GM12892 (cell line): ENCODE measurements around the gene FAM171A2.

Experiments used
- POLR2A ChIP-seq: IDR thresholded peaks from 2 replicates; pipeline ENCODE4 v1.6.1; 2011; ENCODE audit warnings: low read depth, low read length, control low read depth
- POLR2AphosphoS5 ChIP-seq: IDR thresholded peaks from 2 replicates; pipeline ENCODE4 v1.6.1; 2011; ENCODE audit warnings: low read depth, low read length, control low read depth

DNA sequence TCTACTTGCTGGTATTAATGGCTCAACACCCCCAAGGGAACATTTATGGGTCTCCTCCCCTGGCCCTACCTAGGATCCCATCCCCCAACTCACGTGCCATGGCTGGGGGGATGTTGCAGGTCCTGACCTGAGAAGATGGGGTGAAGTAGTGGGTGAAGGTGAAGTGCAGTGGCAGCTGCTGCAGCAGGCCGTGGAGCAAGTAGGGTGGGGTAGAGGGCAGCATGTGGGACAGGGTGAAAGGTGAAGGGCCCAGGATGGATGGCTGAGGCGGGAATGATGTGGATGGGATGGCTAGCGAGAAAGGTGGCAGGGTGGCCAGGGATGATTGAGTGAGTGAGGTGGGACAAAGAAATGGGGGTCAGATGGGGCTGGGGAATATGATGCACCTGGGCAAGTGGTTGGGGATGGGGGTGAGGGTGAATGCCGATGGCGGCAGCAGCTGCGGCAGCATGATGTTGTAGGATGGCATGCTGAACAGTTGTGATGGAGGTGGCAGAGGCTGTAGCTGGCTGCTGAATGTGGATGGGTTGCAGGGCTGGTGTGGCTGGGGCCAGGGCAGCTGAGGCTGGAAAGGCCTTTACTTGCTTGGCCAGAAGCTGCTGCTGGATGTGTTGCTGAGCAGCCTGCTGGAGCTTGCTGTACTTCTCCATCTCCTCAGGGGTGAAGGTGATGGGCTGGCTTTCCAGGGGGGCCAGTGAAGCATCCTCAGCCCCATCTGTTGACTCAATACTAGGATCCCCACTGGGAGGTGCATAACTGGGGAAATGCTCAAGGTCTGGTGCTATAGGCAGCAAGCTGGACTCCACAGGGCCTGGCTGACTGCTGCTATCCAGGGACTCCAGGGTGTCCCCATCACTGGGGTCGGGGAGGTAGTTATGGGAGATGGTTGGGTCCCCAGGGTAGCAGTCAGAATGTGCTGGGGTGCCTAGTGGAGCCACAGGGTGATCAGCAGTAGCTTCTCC, 34.1 kb upstream of the FAM171A2 start:
- no peak for TF ChIP-seq POLR2A
- peak; percentile 12; the same call in 1 of the 2 replicates for TF ChIP-seq POLR2AphosphoS5
